ENCODE results near the gene NOB1. TPM values are rescaled to one million over a fixed set of nuclear protein-coding genes. Genes with fewer than 3 reads are reported as not detected.

NOB1 gene
- total and polyA plus RNA-seq, 2 experiments from 2014 or later: 41.4 to 56.6 TPM

GRCh38 chr16:69741519-69741918 is 13.2 kb downstream of the NOB1 start (continued):
- TF ChIP-seq CTCF (conservative IDR thresholded peaks at IDR 0.05; ENCODE audit: low read depth in 2 of 2) (no peak), NANOG (IDR thresholded peaks at IDR 0.05; ENCODE audit: borderline replicate concordance) (no peak), STAT1 (IDR thresholded peaks at IDR 0.05; ENCODE audit: unreplicated experiment) (no peak), CREB1 (CRISPR knock-in tag; IDR thresholded peaks at IDR 0.05; ENCODE audit: low read depth) (no peak), ETS1 (IDR thresholded peaks at IDR 0.05) (no peak), POLR2AphosphoS5 (IDR thresholded peaks at IDR 0.05; ENCODE audit: low read depth) (no peak)

GRCh38 chr16:69732101-69732500 is 22.6 kb downstream of the NOB1 start:
- Histone ChIP-seq H3K9me2 (ENCODE audit: insufficient read depth) (no peaks in the 10 kb centered on the region), H3K4me2 (no peak overlapping the region), H3K4me1 (ENCODE audit: insufficient read depth) (peaks cover 15% of the 10 kb centered on the region), H3K79me2 (replicated peaks; ENCODE audit: insufficient read depth) (peaks cover 6% of the 10 kb centered on the region), H3K4me3 (no peak overlapping the region), H4K20me1 (replicated peaks; ENCODE audit: insufficient read depth) (no peaks in the 10 kb centered on the region), H2AFZ (no peak overlapping the region), H3F3A (replicated peaks; ENCODE audit: low read depth) (peaks cover 9% of the 10 kb centered on the region; the same call in 1 of the 2 replicates), H3K27ac (ENCODE audit: low read depth) (no peak overlapping the region), H3K27me3 (ENCODE audit: insufficient read depth) (no peaks in the 10 kb centered on the region), H3K36me3 (ENCODE audit: insufficient read depth) (no peaks in the 10 kb centered on the region)
- peaks cover 12% of the 10 kb centered on the region for H3K4me1 Mint-ChIP-seq
- no peak for ATAC-seq
- no peak for DNase-seq (ENCODE audit: low spot score)
- no peaks in the 10 kb centered on the region; the same call in 2 of the 3 replicates for H3K9me3 Mint-ChIP-seq
- H3K36me3 Mint-ChIP-seq (ENCODE audit: low read depth): no peaks in the 10 kb centered on the region; the same call in 2 of the 3 replicates
- no peak overlapping the region for H3K27ac Mint-ChIP-seq
- peaks cover 14% of the 10 kb centered on the region for H3K27me3 Mint-ChIP-seq (ENCODE audit: insufficient read depth, low read depth, poor library complexity)
- H3K4me3 Mint-ChIP-seq: no peak overlapping the region
- TF ChIP-seq JUNB (IDR thresholded peaks at IDR 0.05; ENCODE audit: unreplicated experiment) (no peak), NANOG (IDR thresholded peaks at IDR 0.05; ENCODE audit: borderline replicate concordance) (no peak), ZNF462 (CRISPR knock-in tag; IDR thresholded peaks at IDR 0.05) (no peak), CREB1 (CRISPR knock-in tag; IDR thresholded peaks at IDR 0.05; ENCODE audit: low read depth) (no peak), EZH2phosphoT487 (IDR thresholded peaks at IDR 0.05; ENCODE audit: unreplicated experiment) (no peak), REST (IDR thresholded peaks at IDR 0.05; ENCODE audit: unreplicated experiment) (no peak), EZH2 (IDR thresholded peaks at IDR 0.05; ENCODE audit: low read depth, unreplicated experiment) (no peak), ZNF331 (CRISPR knock-in tag; IDR thresholded peaks at IDR 0.05; ENCODE audit: low read depth) (no peak)
